Measurements from ENCODE around the gene TAGLN.

TAGLN gene

DNA sequence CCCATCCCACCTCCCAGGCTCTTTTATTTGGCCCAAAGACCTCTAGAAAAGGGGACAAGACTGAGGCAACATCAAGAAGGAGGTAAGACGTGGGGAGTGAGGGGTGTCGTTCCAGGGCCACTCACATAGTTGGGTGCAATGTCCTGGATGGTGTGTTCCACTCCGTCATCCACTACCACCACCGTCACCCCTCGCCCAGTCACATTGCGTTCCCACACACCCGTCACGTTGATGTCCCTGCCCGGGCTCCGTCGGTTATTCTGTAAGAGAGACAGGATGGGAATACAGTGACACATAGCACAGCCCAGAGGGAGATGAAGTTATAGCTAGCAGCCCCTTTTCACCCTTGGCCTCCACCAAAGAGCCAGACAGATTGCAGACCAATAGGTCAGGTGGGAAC lies 28.9 kb downstream of the TAGLN start:
- in situ Hi-C loops (cut with HindIII; ENCODE audit: low sequenced_read_pairs), result no loop called here
- no peak overlapping the region for H3K4me3 ChIP-seq (ENCODE audit: low read depth, low read length)
- no peak for DNase-seq (ENCODE audit: low read depth, low spot score)
- TF ChIP-seq CTCF (IDR thresholded peaks at IDR 0.05; ENCODE audit: low read depth, low read length), result no peak

DNA sequence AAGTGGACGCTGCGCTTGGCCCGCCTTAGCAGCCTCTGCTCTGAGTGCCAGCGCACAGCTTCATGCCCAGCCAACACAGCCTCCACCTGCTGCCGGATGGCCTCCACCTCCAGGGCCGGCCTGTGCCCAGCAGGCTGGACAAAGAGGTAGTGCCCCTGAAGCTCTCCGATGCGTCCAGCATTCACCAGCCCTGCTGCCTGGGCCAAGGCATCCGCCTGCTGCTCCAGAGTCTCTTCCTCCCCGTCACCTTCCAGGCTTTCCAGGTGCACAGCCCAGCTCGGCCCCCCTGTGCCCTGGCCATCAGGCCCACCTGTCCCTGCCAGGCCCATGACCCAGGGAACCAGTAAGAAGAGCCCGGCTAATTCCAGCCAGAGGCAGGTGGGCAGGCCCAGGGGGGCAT lies 30.2 kb downstream of the TAGLN start:
- no peak overlapping the region for H3K4me3 ChIP-seq (ENCODE audit: low read depth, low read length)
- in situ Hi-C loops (cut with HindIII; ENCODE audit: low sequenced_read_pairs), result no loop called here
- no peak for DNase-seq (ENCODE audit: low read depth, low spot score)
- TF ChIP-seq CTCF (IDR thresholded peaks at IDR 0.05; ENCODE audit: low read depth, low read length), result no peak

GRCh38 chr11:117229931-117230285 lies 30.7 kb downstream of the TAGLN start:
- in situ Hi-C loops (cut with HindIII; ENCODE audit: low sequenced_read_pairs), result no loop called here
- H3K4me3 ChIP-seq (ENCODE audit: low read depth, low read length), result no peak overlapping the region
- no peak for DNase-seq (ENCODE audit: low read depth, low spot score)
- TF ChIP-seq CTCF (IDR thresholded peaks at IDR 0.05; ENCODE audit: low read depth, low read length), result no peak

GRCh38 chr11:117230286-117230961 lies 31.3 kb downstream of the TAGLN start:
- in situ Hi-C loops (cut with HindIII; ENCODE audit: low sequenced_read_pairs), result no loop called here
- no peak for TF ChIP-seq CTCF (IDR thresholded peaks at IDR 0.05; ENCODE audit: low read depth, low read length)
- no peak overlapping the region for H3K4me3 ChIP-seq (ENCODE audit: low read depth, low read length)
- DNase-seq (ENCODE audit: low read depth, low spot score), result peak; percentile 13

GRCh38 chr11:117230999-117231841 lies 32.0 kb downstream of the TAGLN start:
- H3K4me3 ChIP-seq (ENCODE audit: low read depth, low read length), result peak overlapping the region; percentile 98
- TF ChIP-seq CTCF (IDR thresholded peaks at IDR 0.05; ENCODE audit: low read depth, low read length), result no peak
- in situ Hi-C loops (cut with HindIII; ENCODE audit: low sequenced_read_pairs), result no loop called here
- DNase-seq (ENCODE audit: low read depth, low spot score), result no peak

GRCh38 chr11:117231842-117232091 lies 32.6 kb downstream of the TAGLN start, which contains the start of gene PCSK7:
Gene PCSK7 (minus strand): TSS chr11:117232073. CDS start chr11:117229844, 2,229 bp downstream.
- in situ Hi-C loops (cut with HindIII; ENCODE audit: low sequenced_read_pairs), result no loop called here
- peak; percentile 55 for DNase-seq (ENCODE audit: low read depth, low spot score)
- no peak for TF ChIP-seq CTCF (IDR thresholded peaks at IDR 0.05; ENCODE audit: low read depth, low read length)
- peak within 1 kb of the TSS; percentile 98 for H3K4me3 ChIP-seq (ENCODE audit: low read depth, low read length)
